ENCODE results near the gene MECR.

- TF ChIP-seq CTCF (IDR thresholded peaks at IDR 0.05) = no peak
- no peak for TF ChIP-seq RFX5 (IDR thresholded peaks at IDR 0.05; ENCODE audit: low read length)
- TF ChIP-seq MEF2A (IDR thresholded peaks at IDR 0.05; ENCODE audit: borderline replicate concordance, low read depth) = no peak
- TF ChIP-seq RCOR1 (IDR thresholded peaks at IDR 0.05; ENCODE audit: low read length) = no peak
- no peak for TF ChIP-seq USF1 (IDR thresholded peaks at IDR 0.05; ENCODE audit: borderline replicate concordance, low read depth)
- TF ChIP-seq CHD2 (IDR thresholded peaks at IDR 0.05; ENCODE audit: low read length, partially characterized antibody) = no peak
- TF ChIP-seq FOXJ3 (CRISPR knock-in tag; IDR thresholded peaks at IDR 0.05) = no peak
- no peak for TF ChIP-seq IRF3 (IDR thresholded peaks at IDR 0.05; ENCODE audit: low read depth, low read length)
- no peak for TF ChIP-seq TEAD4 (IDR thresholded peaks at IDR 0.05; ENCODE audit: borderline replicate concordance, insufficient read depth)
- TF ChIP-seq FOXM1 (IDR thresholded peaks at IDR 0.05; ENCODE audit: low read depth) = no peak
- no peak for TF ChIP-seq TAF1 (IDR thresholded peaks at IDR 0.05; ENCODE audit: borderline replicate concordance, low read depth, low read length)
- no peak for TF ChIP-seq SIN3A (IDR thresholded peaks at IDR 0.05; ENCODE audit: borderline replicate concordance, low read depth, low read length)
- no peak for TF ChIP-seq MXI1 (IDR thresholded peaks at IDR 0.05; ENCODE audit: low read depth, low read length)
Measured at GRCh38 chr1:29249951-29250581, 19.3 kb upstream of the MECR start.
